ENCODE data around the gene VWDE. TPM values are rescaled to one million over a fixed set of nuclear protein-coding genes. Genes with fewer than 3 reads are reported as not detected.

VWDE gene
- total and polyA plus RNA-seq, 2 of the 8 experiments (the other 6 are each of a cell fraction or from before 2014, with no cell fraction given): 11.0 to 21.2 TPM

GRCh38 chr7:12415072-12415471, 11.4 kb upstream of the VWDE start:
- Histone ChIP-seq H3K36me3 (ENCODE audit: control insufficient read depth in 2 of 4, insufficient read depth in 4 of 4, low read length in 3 of 4) (no peaks in the 10 kb centered on the region), H3K4me1 (replicated peaks in 1 of 4; ENCODE audit: control insufficient read depth in 3 of 4, insufficient read depth in 4 of 4, low read length in 3 of 4) (no peaks in the 10 kb centered on the region; a peak in 1 of 7 replicates), H2BK20ac (ENCODE audit: low read length) (no peak overlapping the region), H4K8ac (ENCODE audit: extremely low read depth, insufficient read depth, low read length) (no peak overlapping the region), H3K27ac (ENCODE audit: low read depth, low read length) (no peak overlapping the region), H3K4me3 (ENCODE audit: extremely low read depth in 1 of 4, insufficient read depth in 2 of 4, low read depth in 3 of 4, low read length in 4 of 4) (no peak overlapping the region), H4K91ac (replicated peaks; ENCODE audit: insufficient read length, low read length) (no peak overlapping the region), H2BK12ac (ENCODE audit: low read depth, low read length) (no peak overlapping the region), H3K79me1 (ENCODE audit: low read depth, low read length) (no peaks in the 10 kb centered on the region), H2BK15ac (ENCODE audit: low read length) (no peak overlapping the region), H3K4me2 (ENCODE audit: insufficient read depth in 1 of 2, low read depth in 2 of 2, low read length in 2 of 2) (no peak overlapping the region), H3K23me2 (ENCODE audit: low read depth, low read length) (no peaks in the 10 kb centered on the region), H3K79me2 (ENCODE audit: control insufficient read depth in 1 of 2, insufficient read depth in 2 of 2, low read length in 2 of 2) (no peaks in the 10 kb centered on the region), H4K20me1 (replicated peaks in 1 of 2; ENCODE audit: control insufficient read depth in 1 of 2, insufficient read depth in 2 of 2, low read length in 2 of 2) (no peaks in the 10 kb centered on the region), H3K9me3 (ENCODE audit: insufficient read depth in 2 of 2, low read depth in 1 of 2, low read length in 1 of 2) (no peaks in the 10 kb centered on the region; a peak in 1 of 4 replicates), H4K5ac (ENCODE audit: insufficient read length, low read depth, low read length) (no peak overlapping the region), H2AFZ (ENCODE audit: low read length) (no peak overlapping the region), H3K56ac (replicated peaks; ENCODE audit: insufficient read length, low read depth, low read length) (no peak overlapping the region), H3K4ac (replicated peaks; ENCODE audit: insufficient read length, low read depth, low read length) (no peak overlapping the region), H3K18ac (ENCODE audit: extremely low read depth, low read length) (no peak overlapping the region), H3K9ac (replicated peaks in 1 of 4; ENCODE audit: extremely low read depth in 1 of 4, low read depth in 3 of 4, low read length in 3 of 4) (no peak overlapping the region), H2BK120ac (replicated peaks; ENCODE audit: low read depth, low read length) (no peak overlapping the region), H3K23ac (ENCODE audit: insufficient read length) (no peak overlapping the region), H3K14ac (ENCODE audit: insufficient read length) (no peak overlapping the region), H2AK5ac (ENCODE audit: low read depth, low read length) (no peak overlapping the region), H2BK5ac (ENCODE audit: low read depth, low read length) (no peak overlapping the region), H3K27me3 (replicated peaks in 1 of 4; ENCODE audit: control insufficient read depth in 3 of 4, extremely low read depth in 1 of 4, insufficient read depth in 3 of 4, low read length in 3 of 4) (no peaks in the 10 kb centered on the region)
- ChIA-PET POLR2A (ENCODE audit: partially characterized antibody) (no interaction called here), CTCF (ENCODE audit: partially characterized antibody) (interaction anchor here (1.2 to 1.9 kb wide), 3 partner anchors 28 to 75 kb away, joined by 3 to 10 read pairs (median 5); no protein-coding TSS in a partner anchor)
- FAIRE-seq (peak; percentile 80), DNase-seq (ENCODE audit: low read depth in 1 of 2, low spot score in 2 of 2) (no peak)
- TF ChIP-seq MAX (IDR thresholded peaks at IDR 0.05): no peak
- no peak for TF ChIP-seq CHD1 (IDR thresholded peaks at IDR 0.05; ENCODE audit: low read depth, low read length)
- no peak for TF ChIP-seq ASH2L (IDR thresholded peaks at IDR 0.05; ENCODE audit: low read length)
- no peak for TF ChIP-seq KDM4A (IDR thresholded peaks at IDR 0.05; ENCODE audit: low read depth, low read length, severe bottlenecking)
- no peak for TF ChIP-seq CREB1 (IDR thresholded peaks at IDR 0.05)
- no peak for TF ChIP-seq NANOG (IDR thresholded peaks at IDR 0.05; ENCODE audit: insufficient read depth, low read depth, low read length, poor library complexity, severe bottlenecking)
- TF ChIP-seq TAF1 (IDR thresholded peaks at IDR 0.05; ENCODE audit: low read depth, low read length): no peak
- TF ChIP-seq JUND (IDR thresholded peaks at IDR 0.05; ENCODE audit: low read length): no peak
- TF ChIP-seq GTF2F1 (IDR thresholded peaks at IDR 0.05; ENCODE audit: borderline replicate concordance, low read depth, low read length): no peak
- TF ChIP-seq SUZ12 (IDR thresholded peaks at IDR 0.05; ENCODE audit: low read length): no peak
- no peak for TF ChIP-seq E2F6 (IDR thresholded peaks at IDR 0.05)
- TF ChIP-seq PHF8 (conservative IDR thresholded peaks at IDR 0.05; ENCODE audit: low read depth, low read length): no peak
- TF ChIP-seq POU5F1 (IDR thresholded peaks at IDR 0.05; ENCODE audit: low read depth, low read length): no peak

Data from H1 (cell line).